ENCODE results near the gene EPHB2. TPM values are rescaled to one million over a fixed set of nuclear protein-coding genes. Genes with fewer than 3 reads are reported as not detected.

Gene EPHB2
- total and polyA plus RNA-seq, 11 donors: 0.11 to 6.3 (median 0.70) TPM

DNA sequence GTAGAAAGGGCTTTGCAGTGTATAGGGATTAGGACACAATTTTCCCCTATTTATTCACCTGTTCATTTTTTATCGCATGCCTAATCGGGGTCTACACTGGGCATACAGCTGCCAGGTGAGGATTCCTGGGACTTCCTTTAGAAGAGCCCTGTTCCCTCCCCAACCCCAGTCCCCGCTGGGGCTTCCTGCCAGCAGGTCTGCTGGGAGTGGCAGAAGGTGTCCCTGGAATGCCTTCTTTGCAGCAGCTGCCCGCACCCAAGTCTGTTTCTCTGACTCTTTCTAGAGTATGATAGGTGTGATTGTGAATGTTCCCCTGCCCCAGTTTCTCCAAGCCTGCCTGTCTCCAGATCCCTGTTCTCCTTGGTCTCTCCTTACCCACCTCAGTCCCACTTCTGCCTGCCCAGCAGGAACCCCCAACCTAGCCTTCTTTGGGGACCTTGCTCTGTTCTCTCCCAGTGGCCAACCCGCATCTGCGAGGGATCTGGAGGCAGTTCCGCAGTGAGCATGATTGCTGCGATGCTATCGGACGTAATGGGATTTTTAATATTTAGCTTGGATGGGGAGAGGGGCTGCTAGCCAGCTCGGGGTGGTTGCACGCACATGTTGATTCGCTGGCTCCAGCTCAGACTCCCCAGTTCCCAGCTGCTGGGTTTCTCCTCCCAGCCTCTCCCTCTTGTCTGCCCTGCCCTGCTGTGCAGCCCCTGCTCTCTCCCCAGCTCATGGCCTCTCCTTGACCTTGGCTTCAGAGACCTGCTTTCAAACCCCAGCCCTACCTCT lies 79.8 kb downstream of the EPHB2 start:
- Histone ChIP-seq H3K27me3 (no peaks in the 10 kb centered on the region), H3K27ac (no peak overlapping the region), H3K4me3 (no peak overlapping the region), H3K4me1 (peaks cover 0 to 34% (median 0%) of the 10 kb centered on the region in 12 donors), H3K9me3 (no peaks in the 10 kb centered on the region), H3K36me3 (no peaks in the 10 kb centered on the region)
- WGBS, 4 donors: 66 to 83% (median 73%) methylated on average over 13 of the region's 13 CpGs
- TF ChIP-seq POLR2A (IDR thresholded peaks at IDR 0.05): no peak
- TF ChIP-seq, protein P1, sequence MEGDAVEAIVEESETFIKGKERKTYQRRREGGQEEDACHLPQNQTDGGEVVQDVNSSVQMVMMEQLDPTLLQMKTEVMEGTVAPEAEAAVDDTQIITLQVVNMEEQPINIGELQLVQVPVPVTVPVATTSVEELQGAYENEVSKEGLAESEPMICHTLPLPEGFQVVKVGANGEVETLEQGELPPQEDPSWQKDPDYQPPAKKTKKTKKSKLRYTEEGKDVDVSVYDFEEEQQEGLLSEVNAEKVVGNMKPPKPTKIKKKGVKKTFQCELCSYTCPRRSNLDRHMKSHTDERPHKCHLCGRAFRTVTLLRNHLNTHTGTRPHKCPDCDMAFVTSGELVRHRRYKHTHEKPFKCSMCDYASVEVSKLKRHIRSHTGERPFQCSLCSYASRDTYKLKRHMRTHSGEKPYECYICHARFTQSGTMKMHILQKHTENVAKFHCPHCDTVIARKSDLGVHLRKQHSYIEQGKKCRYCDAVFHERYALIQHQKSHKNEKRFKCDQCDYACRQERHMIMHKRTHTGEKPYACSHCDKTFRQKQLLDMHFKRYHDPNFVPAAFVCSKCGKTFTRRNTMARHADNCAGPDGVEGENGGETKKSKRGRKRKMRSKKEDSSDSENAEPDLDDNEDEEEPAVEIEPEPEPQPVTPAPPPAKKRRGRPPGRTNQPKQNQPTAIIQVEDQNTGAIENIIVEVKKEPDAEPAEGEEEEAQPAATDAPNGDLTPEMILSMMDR (IDR thresholded peaks at IDR 0.05): no peak
- intact Hi-C loops (cut with DNase I): no loop called here
- DNase-seq (peak in 4 of 5 donors; percentile 33 to 66 (median 46)), ATAC-seq (peak in 3 of 4 donors; percentile 59 to 70 (median 63))

DNA sequence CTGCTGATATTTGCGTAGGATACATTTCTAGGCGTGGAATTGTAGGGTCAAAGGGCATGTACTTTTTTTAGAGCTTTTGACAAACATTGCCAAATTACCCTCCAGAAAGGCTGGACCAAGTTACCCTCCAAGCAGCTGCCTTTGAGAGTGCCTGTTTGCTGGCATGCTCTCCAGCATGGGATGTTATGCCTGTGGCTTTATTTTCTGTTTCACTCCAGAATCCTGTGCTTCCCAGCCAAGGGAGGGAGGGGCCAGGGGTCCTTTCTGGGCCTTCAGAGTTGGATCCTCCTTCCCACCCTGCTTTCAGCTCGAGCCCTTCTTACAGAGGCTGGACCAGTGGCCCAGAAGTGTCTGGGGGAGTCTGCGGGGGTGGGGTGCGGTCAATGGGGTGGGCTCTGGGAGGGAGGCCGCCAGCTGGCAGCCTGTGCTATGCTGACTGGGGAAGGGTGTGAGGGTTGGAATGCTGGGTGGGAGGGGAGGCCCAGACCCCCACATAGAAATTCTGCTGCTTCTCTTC lies 81.2 kb downstream of the EPHB2 start:
- peaks cover 0 to 40% (median 0%) of the 10 kb centered on the region in 12 donors for H3K4me1 ChIP-seq
- no peaks in the 10 kb centered on the region for H3K36me3 ChIP-seq
- DNase-seq: no peak
- no peaks in the 10 kb centered on the region for H3K27me3 ChIP-seq
- WGBS, 4 donors: 76 to 86% (median 80%) methylated on average over 2 to 6 of the region's 6 CpGs
- no peaks in the 10 kb centered on the region for H3K9me3 ChIP-seq
- H3K27ac ChIP-seq: no peak overlapping the region
- H3K4me3 ChIP-seq: no peak overlapping the region
- intact Hi-C loops (cut with DNase I): no loop called here
- no peak for TF ChIP-seq POLR2A (IDR thresholded peaks at IDR 0.05)
- TF ChIP-seq, protein P1 (IDR thresholded peaks at IDR 0.05): no peak
- ATAC-seq: peak in 1 of 4 donors; percentile 18

DNA sequence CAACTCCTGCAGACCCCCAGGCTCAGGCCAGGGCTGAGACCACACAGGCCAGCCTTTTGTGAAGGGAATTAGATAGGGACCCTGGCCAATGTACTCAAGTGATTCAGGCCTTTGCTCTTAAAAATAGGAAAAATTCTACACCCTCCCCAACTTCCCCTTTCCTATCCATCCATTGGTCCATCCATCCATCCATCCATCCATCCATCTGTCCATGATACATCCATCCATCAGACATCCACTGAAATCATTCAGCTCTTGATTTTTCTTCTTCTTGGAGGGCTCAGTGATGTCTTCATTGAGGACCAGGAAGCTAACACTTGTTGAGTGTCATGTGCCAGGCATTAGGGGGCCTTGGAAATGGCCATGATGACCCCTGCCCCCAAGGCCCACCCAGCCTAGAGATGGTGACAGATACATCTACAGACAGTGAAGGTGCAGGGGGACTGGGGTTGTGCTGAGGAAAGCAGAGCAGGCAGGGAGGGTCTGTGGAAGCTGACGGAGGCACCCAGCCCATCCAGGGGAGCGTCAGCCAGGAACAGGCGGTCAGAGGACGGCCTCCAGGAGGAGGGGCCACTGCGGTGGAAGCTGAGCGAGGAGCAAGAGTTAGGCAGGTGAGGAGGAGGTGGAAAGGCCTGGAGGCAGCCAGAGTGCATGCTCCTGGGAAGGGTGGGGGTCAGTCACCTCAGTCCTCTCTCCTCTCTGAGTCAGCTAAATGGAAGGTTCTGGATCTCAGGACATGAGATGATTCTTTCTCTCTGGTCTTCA lies 81.9 kb downstream of the EPHB2 start:
- ATAC-seq (no peak), DNase-seq (no peak)
- TF ChIP-seq, protein P1 (IDR thresholded peaks at IDR 0.05): no peak
- no peak for TF ChIP-seq POLR2A (IDR thresholded peaks at IDR 0.05)
- Histone ChIP-seq H3K27me3 (no peaks in the 10 kb centered on the region), H3K9me3 (no peaks in the 10 kb centered on the region), H3K36me3 (no peaks in the 10 kb centered on the region), H3K27ac (no peak overlapping the region), H3K4me3 (no peak overlapping the region), H3K4me1 (peaks cover 0 to 40% (median 0%) of the 10 kb centered on the region in 12 donors)
- intact Hi-C loops (cut with DNase I): no loop called here
- WGBS, 4 donors: 73 to 79% (median 74%) methylated on average over 6 of the region's 6 CpGs

DNA sequence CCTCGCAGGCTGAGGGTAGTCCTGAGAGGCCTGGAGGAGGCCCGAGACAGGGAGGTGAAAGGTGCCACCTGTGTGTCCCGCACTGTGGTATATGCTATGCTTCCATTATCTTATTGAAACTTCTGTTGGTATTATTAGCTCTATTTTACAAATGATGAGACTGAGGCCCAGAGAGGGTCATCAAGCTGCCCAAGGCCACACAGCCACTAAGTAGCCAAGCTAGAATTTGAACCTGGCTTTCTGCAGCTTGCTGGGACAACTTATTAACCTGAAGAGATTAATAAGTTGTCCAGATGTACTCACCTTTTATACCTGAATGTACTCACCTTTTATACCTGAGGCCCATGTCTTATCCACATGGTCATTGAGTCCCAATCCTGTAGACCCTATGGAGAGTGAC lies 83.0 kb downstream of the EPHB2 start:
- 81 to 96% (median 94%) methylated on average over 3 of the region's 3 CpGs for WGBS, 4 donors
- intact Hi-C loops (cut with DNase I): no loop called here
- Histone ChIP-seq H3K36me3 (no peaks in the 10 kb centered on the region), H3K27ac (no peak overlapping the region), H3K4me1 (peaks cover 0 to 31% (median 0%) of the 10 kb centered on the region in 12 donors), H3K27me3 (no peaks in the 10 kb centered on the region), H3K4me3 (no peak overlapping the region), H3K9me3 (no peaks in the 10 kb centered on the region)
- ATAC-seq (no peak), DNase-seq (no peak)
- no peak for TF ChIP-seq POLR2A (IDR thresholded peaks at IDR 0.05)
- TF ChIP-seq, protein P1 (IDR thresholded peaks at IDR 0.05): no peak
